Measurements from ENCODE around the gene PHF12. TPM values are rescaled to one million over a fixed set of nuclear protein-coding genes. Genes with fewer than 3 reads are reported as not detected.

The PHF12 gene
- total and polyA plus RNA-seq, 11 donors, result 8.2 to 31.2 (median 20.9) TPM

- peaks cover 0 to 17% (median 9%) of the 10 kb centered on the region in 12 donors for H3K4me1 ChIP-seq
- ATAC-seq (no peak), DNase-seq (peak in 1 of 5 donors; percentile 13)
- TF ChIP-seq CTCF (IDR thresholded peaks at IDR 0.05) (no peak), POLR2A (IDR thresholded peaks at IDR 0.05) (no peak)
- peaks cover 0 to 59% (median 49%) of the 10 kb centered on the region in 9 donors for H3K36me3 ChIP-seq
- no peaks in the 10 kb centered on the region for H3K27me3 ChIP-seq
- H3K4me3 ChIP-seq, result no peak overlapping the region
- H3K9me3 ChIP-seq, result no peaks in the 10 kb centered on the region
- intact Hi-C loops (cut with DNase I), result loop anchor here in 3 of 10 donors (5.0 to 10.0 kb wide), 3 partner anchors 38 to 94 kb away; partner anchors contain the start of gene FLOT2 (in 1 of the 3)
- WGBS, 4 donors, result 46 to 61% (median 49%) methylated on average over 2 of the region's 2 CpGs
- no peak overlapping the region for H3K27ac ChIP-seq
These were observed 92.4 kb downstream of the PHF12 start for GRCh38 chr17:28858801-28859355.

GRCh38 chr17:28857905-28858800 lies 93.2 kb downstream of the PHF12 start:
- ATAC-seq (no peak), DNase-seq (peak in 1 of 5 donors; percentile 13)
- Histone ChIP-seq H3K4me3 (no peak overlapping the region), H3K27me3 (no peaks in the 10 kb centered on the region), H3K36me3 (peaks cover 0 to 59% (median 49%) of the 10 kb centered on the region in 9 donors), H3K4me1 (peaks cover 0 to 17% (median 9%) of the 10 kb centered on the region in 12 donors), H3K27ac (no peak overlapping the region), H3K9me3 (no peaks in the 10 kb centered on the region)
- WGBS, 4 donors, result 87 to 95% (median 94%) methylated on average over 3 of the region's 3 CpGs
- intact Hi-C loops (cut with DNase I), result loop anchor here in 3 of 10 donors (5.0 to 10.0 kb wide), 3 partner anchors 39 to 93 kb away; partner anchors contain the start of gene FLOT2 (in 1 of the 3)
- TF ChIP-seq POLR2A (IDR thresholded peaks at IDR 0.05) (no peak), CTCF (IDR thresholded peaks at IDR 0.05) (no peak)

- Histone ChIP-seq H3K9me3 (no peaks in the 10 kb centered on the region), H3K4me3 (peak overlapping the region in 1 of 12 donors; percentile 76), H3K27me3 (no peaks in the 10 kb centered on the region), H3K36me3 (peaks cover 0 to 53% (median 45%) of the 10 kb centered on the region in 9 donors), H3K27ac (no peak overlapping the region), H3K4me1 (peaks cover 0 to 17% (median 9%) of the 10 kb centered on the region in 12 donors)
- ATAC-seq, result no peak
- intact Hi-C loops (cut with DNase I), result loop anchor here in 3 of 10 donors (5.0 to 10.0 kb wide), 3 partner anchors 41 to 91 kb away; partner anchors contain the start of gene FLOT2 (in 1 of the 3)
- no peak for TF ChIP-seq CTCF (IDR thresholded peaks at IDR 0.05)
- TF ChIP-seq POLR2A (IDR thresholded peaks at IDR 0.05), result no peak
- WGBS, 4 donors, result 79 to 90% (median 83%) methylated on average over 5 of the region's 5 CpGs
- peak in 1 of 5 donors; percentile 7 for DNase-seq
These were observed 95.2 kb downstream of the PHF12 start for GRCh38 chr17:28856028-28856574.
